GM23248 (cell line): Measurements from ENCODE around the gene SIPA1L3.

ENCODE experiments used
- EZH2 ChIP-seq: fragments of 200-600 bp; sonication (generic); IDR thresholded peaks from 2 replicates; pipeline ENCODE4 v1.6.1; 2018; ENCODE audit warnings: antibody characterized with exemption, mild to moderate bottlenecking; ENCODE audit not compliant: insufficient read depth, poor library complexity, severe bottlenecking
- EZH2phosphoT487 ChIP-seq: fragments of 200-600 bp; sonication (generic); IDR thresholded peaks from 2 replicates; pipeline ENCODE4 v1.6.1; 2018; ENCODE audit warnings: antibody characterized with exemption, moderate library complexity, mild to moderate bottlenecking, low read depth; ENCODE audit not compliant: insufficient read depth

GRCh38 chr19:37969695-37970094 lies 62.7 kb downstream of the SIPA1L3 start:
- TF ChIP-seq EZH2 = no peak
- TF ChIP-seq EZH2phosphoT487 = no peak
